ENCODE measurements around the gene DUSP16. TPM values are rescaled to one million over a fixed set of nuclear protein-coding genes. Genes with fewer than 3 reads are reported as not detected.

DUSP16 gene
- total and polyA plus RNA-seq, 4 experiments from 2014 or later = 16.8 to 125 (median 72.5) TPM

- ChIA-PET POLR2A (ENCODE audit: partially characterized antibody) (interaction anchor here (0.6 to 14.9 kb wide), 11 partner anchors 9 to 279 kb away, joined by 3 to 252 read pairs (median 24); no protein-coding TSS in a partner anchor), CTCF (ENCODE audit: partially characterized antibody) (interaction anchor here (1.1 to 8.5 kb wide), 3 partner anchors 35 to 63 kb away, joined by 3 to 63 read pairs (median 4); no protein-coding TSS in a partner anchor)
- Mint-ChIP-seq H3K27ac (peak overlapping the region; percentile 90 to 99 (median 98)), H3K27me3 (no peaks in the 10 kb centered on the region), H3K4me3 (peak overlapping the region in 6 of 8 donors; percentile 6 to 85 (median 76)), H3K9me3 (peaks cover 0 to 4% (median 2%) of the 10 kb centered on the region in 8 donors), H3K4me1 (peaks cover 60 to 88% (median 68%) of the 10 kb centered on the region in 4 donors), H3K36me3 (peaks cover 19 to 23% of the 10 kb centered on the region in 2 donors)
- H3K4me1 ChIP-seq (ENCODE audit: insufficient read depth, low read length) = peaks cover 72% of the 10 kb centered on the region
- no peaks in the 10 kb centered on the region for H3K27me3 ChIP-seq (ENCODE audit: insufficient read depth, low read length)
- H3K9me3 ChIP-seq (ENCODE audit: control insufficient read depth in 1 of 2, low read length in 2 of 2) = no peaks in the 10 kb centered on the region
- no peaks in the 10 kb centered on the region for H3K36me3 ChIP-seq (ENCODE audit: insufficient read depth, low read length)
- peak overlapping the region; percentile 65 for H3K27ac ChIP-seq (ENCODE audit: low read depth, low read length)
- H3K4me3 ChIP-seq (ENCODE audit: low read length in 2 of 2) = no peak overlapping the region
- intact Hi-C loops (cut with micrococcal nuclease) = loop anchor here (5.0 kb wide), 1 partner anchor 37 kb away; no protein-coding TSS in a partner anchor
- DNase-seq = peak; percentile 46 to 86 (median 55)
Observed at GRCh38 chr12:12439636-12440035, 123.0 kb downstream of the DUSP16 start.

DNA sequence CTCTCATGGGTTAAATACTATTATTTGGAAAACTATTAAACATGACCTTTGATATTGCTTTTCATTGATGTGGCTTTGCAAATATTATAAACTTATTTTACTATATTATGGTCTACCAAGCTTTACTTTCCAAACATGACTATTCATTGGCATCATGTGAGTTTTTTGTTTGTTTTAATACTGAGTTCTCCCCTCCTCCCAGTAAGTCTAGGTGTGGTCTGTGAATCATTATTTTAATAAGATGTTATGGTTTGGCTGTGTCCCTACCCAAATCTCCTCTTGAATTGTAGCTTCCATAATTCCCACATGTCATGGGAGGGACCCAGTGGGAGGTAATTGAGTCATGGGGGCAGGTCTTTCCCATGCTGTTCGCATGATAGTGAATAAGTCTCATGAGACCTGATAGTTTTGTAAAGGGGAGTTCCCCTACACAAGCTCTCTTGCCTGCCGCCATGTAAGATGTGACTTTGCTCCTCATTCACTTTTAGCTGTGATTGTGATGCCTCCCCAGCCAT lies 125.8 kb downstream of the DUSP16 start:
- no peaks in the 10 kb centered on the region for H3K27me3 Mint-ChIP-seq
- Histone ChIP-seq H3K4me1 (ENCODE audit: insufficient read depth, low read length) (peaks cover 66% of the 10 kb centered on the region), H3K27me3 (ENCODE audit: insufficient read depth, low read length) (no peaks in the 10 kb centered on the region), H3K9me3 (ENCODE audit: control insufficient read depth in 1 of 2, low read length in 2 of 2) (no peaks in the 10 kb centered on the region), H3K27ac (ENCODE audit: low read depth, low read length) (no peak overlapping the region), H3K4me3 (ENCODE audit: low read length in 2 of 2) (no peak overlapping the region), H3K36me3 (ENCODE audit: insufficient read depth, low read length) (no peaks in the 10 kb centered on the region)
- H3K9me3 Mint-ChIP-seq = peaks cover 0 to 4% (median 2%) of the 10 kb centered on the region in 8 donors
- peak overlapping the region in 6 of 7 donors; percentile 66 to 93 (median 88) for H3K27ac Mint-ChIP-seq
- no peak for DNase-seq
- POLR2A ChIA-PET (ENCODE audit: partially characterized antibody) = interaction anchor here (0.7 to 14.9 kb wide), 11 partner anchors 9 to 279 kb away, joined by 3 to 252 read pairs (median 4); partner anchors contain the start of gene BORCS5
- peak overlapping the region in 2 of 8 donors; percentile 29 to 40 for H3K4me3 Mint-ChIP-seq
- CTCF ChIA-PET (ENCODE audit: partially characterized antibody) = interaction anchor here (0.9 to 8.5 kb wide), 7 partner anchors 14 to 69 kb away, joined by 3 to 63 read pairs (median 4); no protein-coding TSS in a partner anchor
- peaks cover 56 to 88% (median 66%) of the 10 kb centered on the region in 4 donors for H3K4me1 Mint-ChIP-seq
- H3K36me3 Mint-ChIP-seq = peaks cover 24 to 26% of the 10 kb centered on the region in 2 donors
- intact Hi-C loops (cut with micrococcal nuclease) = no loop called here

- no peaks in the 10 kb centered on the region for H3K36me3 ChIP-seq (ENCODE audit: insufficient read depth, low read length)
- H3K27me3 Mint-ChIP-seq = no peaks in the 10 kb centered on the region
- no peaks in the 10 kb centered on the region for H3K27me3 ChIP-seq (ENCODE audit: insufficient read depth, low read length)
- ChIA-PET CTCF (ENCODE audit: partially characterized antibody) (interaction anchor here (0.7 to 2.3 kb wide), 10 partner anchors 9 to 57 kb away, joined by 3 to 7 read pairs (median 4); no protein-coding TSS in a partner anchor), POLR2A (ENCODE audit: partially characterized antibody) (interaction anchor here (0.7 to 14.9 kb wide), 7 partner anchors 9 to 70 kb away, joined by 3 to 252 read pairs (median 3); no protein-coding TSS in a partner anchor)
- no peaks in the 10 kb centered on the region for H3K9me3 ChIP-seq (ENCODE audit: control insufficient read depth in 1 of 2, low read length in 2 of 2)
- H3K27ac ChIP-seq (ENCODE audit: low read depth, low read length) = no peak overlapping the region
- H3K4me1 ChIP-seq (ENCODE audit: insufficient read depth, low read length) = peaks cover 59% of the 10 kb centered on the region
- H3K36me3 Mint-ChIP-seq = peaks cover 25 to 29% of the 10 kb centered on the region in 2 donors
- H3K4me1 Mint-ChIP-seq = peaks cover 43 to 90% (median 54%) of the 10 kb centered on the region in 4 donors
- H3K27ac Mint-ChIP-seq = peak overlapping the region; percentile 82 to 93 (median 86)
- intact Hi-C loops (cut with micrococcal nuclease) = no loop called here
- peak overlapping the region in 7 of 8 donors; percentile 49 to 78 (median 60) for H3K4me3 Mint-ChIP-seq
- no peak overlapping the region for H3K4me3 ChIP-seq (ENCODE audit: low read length in 2 of 2)
- no peak for DNase-seq
- peaks cover 0 to 4% (median under 1%) of the 10 kb centered on the region in 8 donors for H3K9me3 Mint-ChIP-seq
Observed at GRCh38 chr12:12433203-12433731, 129.4 kb downstream of the DUSP16 start.

GRCh38 chr12:12432364-12432763 lies 130.3 kb downstream of the DUSP16 start:
- Mint-ChIP-seq H3K4me1 (peaks cover 45 to 90% (median 56%) of the 10 kb centered on the region in 4 donors), H3K36me3 (peaks cover 26 to 27% of the 10 kb centered on the region in 2 donors), H3K4me3 (peak overlapping the region in 6 of 8 donors; percentile 6 to 82 (median 45)), H3K27ac (peak overlapping the region in 5 of 7 donors; percentile 15 to 84 (median 60)), H3K27me3 (no peaks in the 10 kb centered on the region), H3K9me3 (peaks cover 0 to 4% (median under 1%) of the 10 kb centered on the region in 8 donors)
- Histone ChIP-seq H3K4me3 (ENCODE audit: low read length in 2 of 2) (no peak overlapping the region), H3K36me3 (ENCODE audit: insufficient read depth, low read length) (no peaks in the 10 kb centered on the region), H3K9me3 (ENCODE audit: control insufficient read depth in 1 of 2, low read length in 2 of 2) (no peaks in the 10 kb centered on the region), H3K27ac (ENCODE audit: low read depth, low read length) (no peak overlapping the region), H3K4me1 (ENCODE audit: insufficient read depth, low read length) (peaks cover 59% of the 10 kb centered on the region), H3K27me3 (ENCODE audit: insufficient read depth, low read length) (no peaks in the 10 kb centered on the region)
- intact Hi-C loops (cut with micrococcal nuclease) = no loop called here
- no peak for DNase-seq
- POLR2A ChIA-PET (ENCODE audit: partially characterized antibody) = interaction anchor here (0.7 to 14.9 kb wide), 5 partner anchors 10 to 71 kb away, joined by 3 to 252 read pairs (median 12); no protein-coding TSS in a partner anchor
- CTCF ChIA-PET (ENCODE audit: partially characterized antibody) = interaction anchor here (1.8 to 2.0 kb wide), 2 partner anchors 10 to 56 kb away, joined by 4 to 5 read pairs; no protein-coding TSS in a partner anchor

DNA sequence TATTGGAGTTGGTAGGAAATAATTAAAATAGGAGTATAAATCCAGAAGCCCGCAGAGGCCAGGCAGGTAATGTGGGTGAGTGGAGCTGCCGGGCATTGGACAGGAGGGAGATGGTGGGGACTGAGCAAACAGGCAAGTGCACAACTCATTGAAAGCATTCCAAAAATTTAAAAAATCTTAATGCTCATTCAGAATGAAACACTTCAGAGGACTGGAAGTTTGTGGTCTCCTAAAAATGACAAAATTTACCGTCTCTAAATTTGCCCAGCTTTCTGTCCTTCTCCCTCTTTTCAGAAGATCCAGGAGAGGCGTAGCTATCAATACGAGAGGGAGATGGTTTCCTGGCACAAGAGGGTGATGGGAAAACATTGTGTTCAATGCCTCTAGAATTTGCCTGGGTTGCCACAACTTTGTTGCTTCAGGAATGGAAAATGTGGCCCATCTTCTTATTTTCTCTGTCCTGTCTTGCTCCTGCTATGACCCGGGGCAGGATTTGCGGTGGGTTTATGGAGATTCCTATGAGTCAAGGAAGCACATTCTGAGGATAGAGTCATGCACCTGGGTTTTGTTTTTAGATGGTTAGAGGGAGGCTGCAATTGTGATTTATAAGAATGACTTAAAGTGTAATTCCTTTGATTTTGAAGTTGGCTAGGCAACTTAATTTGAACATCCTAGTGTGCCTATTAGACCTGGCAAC lies 133.6 kb downstream of the DUSP16 start:
- ChIA-PET POLR2A (ENCODE audit: partially characterized antibody) (interaction anchor here (0.8 to 3.3 kb wide), 7 partner anchors 10 to 52 kb away, joined by 3 to 31 read pairs (median 4); no protein-coding TSS in a partner anchor), CTCF (ENCODE audit: partially characterized antibody) (interaction anchor here (0.9 to 1.3 kb wide), 4 partner anchors 36 to 227 kb away, joined by 3 to 4 read pairs (median 3); no protein-coding TSS in a partner anchor)
- Mint-ChIP-seq H3K4me3 (peak overlapping the region in 7 of 8 donors; percentile 10 to 47 (median 32)), H3K4me1 (peaks cover 43 to 68% (median 57%) of the 10 kb centered on the region in 4 donors), H3K9me3 (peaks cover 2 to 16% (median 13%) of the 10 kb centered on the region in 8 donors), H3K27me3 (no peaks in the 10 kb centered on the region), H3K27ac (peak overlapping the region; percentile 62 to 91 (median 79)), H3K36me3 (peaks cover 24 to 29% of the 10 kb centered on the region in 2 donors)
- Histone ChIP-seq H3K27me3 (ENCODE audit: insufficient read depth, low read length) (no peaks in the 10 kb centered on the region), H3K27ac (ENCODE audit: low read depth, low read length) (no peak overlapping the region), H3K4me3 (ENCODE audit: low read length in 2 of 2) (no peak overlapping the region), H3K36me3 (ENCODE audit: insufficient read depth, low read length) (no peaks in the 10 kb centered on the region), H3K4me1 (ENCODE audit: insufficient read depth, low read length) (peaks cover 58% of the 10 kb centered on the region), H3K9me3 (ENCODE audit: control insufficient read depth in 1 of 2, low read length in 2 of 2) (peaks cover 0 to 3% of the 10 kb centered on the region in 2 donors)
- DNase-seq = no peak
- intact Hi-C loops (cut with micrococcal nuclease) = no loop called here

DNA sequence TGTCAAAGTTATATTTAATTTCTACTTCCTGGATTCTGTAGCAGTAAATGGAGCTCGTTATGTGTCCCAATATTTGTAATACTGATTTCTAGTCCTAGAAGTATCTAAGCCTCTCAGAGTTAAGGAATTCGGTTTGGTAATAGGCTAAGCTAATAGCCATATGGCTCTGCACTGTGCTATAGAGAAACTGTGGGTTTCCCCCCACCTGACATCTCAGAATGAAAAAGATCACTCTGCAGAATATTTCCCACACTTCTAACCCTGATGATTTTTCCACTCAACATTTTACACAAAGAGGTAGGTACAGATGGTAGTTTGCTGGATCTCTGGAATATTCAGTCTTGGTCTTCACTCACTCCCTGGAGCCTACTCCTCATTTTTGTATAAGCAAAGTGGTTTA lies 134.6 kb downstream of the DUSP16 start:
- Mint-ChIP-seq H3K36me3 (peaks cover 28 to 31% of the 10 kb centered on the region in 2 donors), H3K27ac (peak overlapping the region in 4 of 7 donors; percentile 24 to 77 (median 64)), H3K4me3 (peak overlapping the region in 1 of 8 donors; percentile 57), H3K4me1 (peaks cover 38 to 57% (median 50%) of the 10 kb centered on the region in 4 donors), H3K9me3 (peaks cover 5 to 27% (median 23%) of the 10 kb centered on the region in 8 donors), H3K27me3 (no peaks in the 10 kb centered on the region)
- Histone ChIP-seq H3K36me3 (ENCODE audit: insufficient read depth, low read length) (no peaks in the 10 kb centered on the region), H3K9me3 (ENCODE audit: control insufficient read depth in 1 of 2, low read length in 2 of 2) (peaks cover 0 to 10% of the 10 kb centered on the region in 2 donors), H3K27me3 (ENCODE audit: insufficient read depth, low read length) (no peaks in the 10 kb centered on the region), H3K4me3 (ENCODE audit: low read length in 2 of 2) (no peak overlapping the region), H3K27ac (ENCODE audit: low read depth, low read length) (no peak overlapping the region), H3K4me1 (ENCODE audit: insufficient read depth, low read length) (peaks cover 48% of the 10 kb centered on the region)
- POLR2A ChIA-PET (ENCODE audit: partially characterized antibody) = interaction anchor here (1.0 kb wide), 1 partner anchor 14 kb away, joined by 5 read pairs; no protein-coding TSS in a partner anchor
- intact Hi-C loops (cut with micrococcal nuclease) = no loop called here
- CTCF ChIA-PET (ENCODE audit: partially characterized antibody) = interaction anchor here (1.1 kb wide), 1 partner anchor 38 kb away, joined by 4 read pairs; no protein-coding TSS in a partner anchor
- DNase-seq = no peak
